K562 (cell line): Measurements from ENCODE around the gene TULP4. TPM values are rescaled to one million over a fixed set of nuclear protein-coding genes. Genes with fewer than 3 reads are reported as not detected.

Experiments
- DLX4 ChIP-seq: fragments of 250-450 bp; sonication (Bioruptor Pico); IDR thresholded peaks from 2 replicates; pipeline ENCODE4 v1.6.1; 2021; ENCODE audit warnings: mild to moderate bottlenecking
- ETV5 ChIP-seq: sonication (generic); formaldehyde crosslinking; IDR thresholded peaks from 2 replicates; pipeline ENCODE4 v1.4.0; 2020; ENCODE audit warnings: low read depth, mild to moderate bottlenecking, missing genetic modification reagents
- FOS ChIP-seq: IDR thresholded peaks from 3 replicates; pipeline ENCODE4 v1.6.1; 2011; ENCODE audit not compliant: insufficient read length; ENCODE audit errors: extremely low read depth
- HCFC1 ChIP-seq: IDR thresholded peaks from 2 replicates; pipeline ENCODE4 v1.6.1; 2012; ENCODE audit warnings: low read depth, low read length, improper control_type of control experiment
- HDAC1 ChIP-seq, 2 experiments: fragments of 450-650 bp; IDR thresholded peaks; 2 replicates each; pipeline ENCODE4 v1.6.1; 2016 to 2017; ENCODE audit warnings: inconsistent platforms in 1 of 2, mild to moderate bottlenecking in 1 of 2, moderate library complexity in 1 of 2
- IFI16 ChIP-seq: fragments of 250-450 bp; sonication (Bioruptor Pico); IDR thresholded peaks from 2 replicates; pipeline ENCODE4 v2.1.2; 2022; ENCODE audit warnings: mild to moderate bottlenecking, inconsistent platforms
- KLF6 ChIP-seq: fragments of 250-450 bp; sonication (Bioruptor Pico); IDR thresholded peaks from 2 replicates; pipeline ENCODE4 v1.4.0; 2020; ENCODE audit warnings: mild to moderate bottlenecking, moderate library complexity, borderline replicate concordance
- MNT ChIP-seq, 2 experiments: fragments of 450-650 bp; conservative IDR thresholded peaks; 2 replicates each; pipeline ENCODE4 v1.6.1; 2017; ENCODE audit warnings: mild to moderate bottlenecking in 2 of 2, moderate library complexity in 2 of 2
- MTA3 ChIP-seq: fragments of 450-650 bp; formaldehyde crosslinking; IDR thresholded peaks from 2 replicates; pipeline ENCODE4 v1.6.1; 2017; ENCODE audit warnings: mild to moderate bottlenecking, borderline replicate concordance
- NCOA2 ChIP-seq, 2 experiments: fragments of 450-650 bp; IDR thresholded peaks; 2 replicates each; pipeline ENCODE4 v1.6.1; 2018; ENCODE audit warnings: mild to moderate bottlenecking in 2 of 2, moderate library complexity in 1 of 2; ENCODE audit not compliant: partially characterized antibody in 2 of 2
- NKRF ChIP-seq: fragments of 450-650 bp; IDR thresholded peaks from 2 replicates; pipeline ENCODE4 v1.6.1; 2016; ENCODE audit warnings: borderline replicate concordance
- PCBP2 ChIP-seq: fragments of 200-400 bp; formaldehyde crosslinking; IDR thresholded peaks from 2 replicates; pipeline ENCODE4 v1.6.1; 2018; ENCODE audit warnings: low read length, low read depth, mild to moderate bottlenecking, moderate library complexity; ENCODE audit not compliant: poor library complexity, severe bottlenecking
- SAFB2 ChIP-seq: fragments of 200-400 bp; formaldehyde crosslinking; IDR thresholded peaks from 2 replicates; pipeline ENCODE4 v1.6.1; 2018; ENCODE audit warnings: borderline replicate concordance, low read length, low read depth, moderate library complexity; ENCODE audit not compliant: severe bottlenecking
- TCF7L2 ChIP-seq: fragments of 150-350 bp; IDR thresholded peaks from 2 replicates; pipeline ENCODE4 v1.6.1; 2016; ENCODE audit warnings: low read depth, mild to moderate bottlenecking, low read length, moderate library complexity
- XRCC5 ChIP-seq: fragments of 200-400 bp; formaldehyde crosslinking; IDR thresholded peaks from 2 replicates; pipeline ENCODE4 v1.6.1; 2017; ENCODE audit warnings: low read depth, mild to moderate bottlenecking, low read length
- ZNF134 ChIP-seq: fragments of 250-450 bp; sonication (Bioruptor Pico); conservative IDR thresholded peaks from 2 replicates; pipeline ENCODE4 v1.4.0; 2020
- ZNF395 ChIP-seq: fragments of 200-800 bp; sonication (Bioruptor generic); IDR thresholded peaks from 2 replicates; pipeline ENCODE4 v1.6.1; 2017; ENCODE audit warnings: missing genetic modification characterization, missing compliant biosample characterization
- ZNF561 ChIP-seq: fragments of 450-650 bp; formaldehyde crosslinking; conservative IDR thresholded peaks from 2 replicates; pipeline ENCODE4 v1.4.0; 2020; ENCODE audit warnings: mild to moderate bottlenecking, moderate library complexity
- ZNF584 ChIP-seq: fragments of 200-800 bp; sonication (Bioruptor generic); IDR thresholded peaks from 2 replicates; pipeline ENCODE4 v1.6.1; 2016; ENCODE audit warnings: low read depth, mild to moderate bottlenecking, missing genetic modification characterization, missing compliant biosample characterization
- ZNF586 ChIP-seq: fragments of 450-650 bp; formaldehyde crosslinking; conservative IDR thresholded peaks from 2 replicates; pipeline ENCODE4 v1.4.0; 2020; ENCODE audit warnings: mild to moderate bottlenecking, moderate library complexity
- ZNF696 ChIP-seq: fragments of 250-450 bp; sonication (Bioruptor Pico); conservative IDR thresholded peaks from 2 replicates; pipeline ENCODE4 v1.4.0; 2020; ENCODE audit warnings: mild to moderate bottlenecking, moderate library complexity
- polyA plus RNA-seq, 8 experiments: library from polyadenylated mRNA; depleted of rRNA in 4 of 8; stranded (reverse) in 5 of 8; unstranded in 3 of 8; fragments of >200 nt; fragmentation: Nextera tagmentation in 2 of 8; fragmentation: Illumina TruSeq in 1 of 8; extraction: Ambion mirVana in 2 of 8; extraction: Trizol in 1 of 8; gene quantifications; 2 replicates each; pipeline versions ENCODE4 v1.2.1 to v1.2.3, GENCODE V29; 2011 to 2014; ENCODE audit warnings: inconsistent platforms in 1 of 8, missing spikeins in 1 of 8
- total RNA-seq, 7 experiments: library from RNA; depleted of rRNA in 6 of 7; stranded (reverse); fragments of >200 nt in 6 of 7; fragmentation: Illumina TruSeq in 2 of 7; extraction: Trizol in 2 of 7; gene quantifications; 2 replicates each; pipeline versions ENCODE4 v1.2.1 to v1.2.3, GENCODE V29; 2011 to 2021; ENCODE audit warnings: low replicate concordance in 1 of 7

TULP4 gene
- total and polyA plus RNA-seq, 9 of the 15 experiments (the other 6 are each of a cell fraction or from before 2014, with no cell fraction given), result 1.2 to 50.4 (median 11.0) TPM

GRCh38 chr6:158536084-158536890 is 224.0 kb downstream of the TULP4 start (continued):
- TF ChIP-seq ZNF696 (CRISPR knock-in tag), result no peak
- TF ChIP-seq HCFC1, result no peak
- TF ChIP-seq ZNF584 (CRISPR knock-in tag), result peak; percentile 76; the same call in 1 of the 2 replicates
- no peak for TF ChIP-seq SAFB2
- no peak for TF ChIP-seq KLF6 (CRISPR knock-in tag)
- no peak for TF ChIP-seq FOS
- TF ChIP-seq MNT (conservative IDR thresholded peaks at IDR 0.05), result peak; percentile 26 to 61; a peak in 3 of 4 replicates
- TF ChIP-seq NKRF, result peak; percentile 64; the same call in 1 of the 2 replicates
- TF ChIP-seq MTA3, result 0 out of 2 replicates have a peak, but pooled peaks have one; percentile 51
- TF ChIP-seq HDAC1 (IDR thresholded peaks at IDR 0.05), result peak in 1 of 2 experiments; percentile 86; a peak in 2 of 4 replicates
- TF ChIP-seq ZNF395, result peak; percentile 87; the same call in 1 of the 2 replicates
- no peak for TF ChIP-seq ZNF586
- TF ChIP-seq ETV5 (CRISPR knock-in tag), result peak; percentile 72
- no peak for TF ChIP-seq NCOA2 (IDR thresholded peaks at IDR 0.05; ENCODE audit: partially characterized antibody in 2 of 2)
- no peak for TF ChIP-seq PCBP2
- no peak for TF ChIP-seq TCF7L2
- peak; percentile 75; the same call in 1 of the 2 replicates for TF ChIP-seq XRCC5
- no peak for TF ChIP-seq IFI16
- no peak for TF ChIP-seq ZNF561
- TF ChIP-seq DLX4 (CRISPR knock-in tag), result no peak
- no peak; the same call in 1 of the 2 replicates for TF ChIP-seq ZNF134 (CRISPR knock-in tag)
